HG03139 (cell line): ENCODE data around the gene POLA1.
"Not testable (repeated sequence)": the region's sequence is repeated elsewhere in the genome, so short reads cannot be mapped to it uniquely, and the experiment has no call there.

Source experiments
- ATAC-seq: cut with Tn5 transposase; IDR thresholded peaks from one replicate; pipeline ENCODE4 v1.9.1; 2021; ENCODE audit not compliant: unreplicated experiment

Gene POLA1

GRCh38 chrX:24693453-24694202, at the start of gene POLA1:
Gene POLA1, plus strand, starts transcription at chrX:24693918. Its CDS starts 44 bp downstream, at chrX:24693962.
- peak; percentile 96 for ATAC-seq

- ATAC-seq = no peak
These were observed 47.7 kb upstream of the POLA1 start for GRCh38 chrX:24646006-24646405.

GRCh38 chrX:24646745-24647182, 47.0 kb upstream of the POLA1 start:
- ATAC-seq = no peak

DNA sequence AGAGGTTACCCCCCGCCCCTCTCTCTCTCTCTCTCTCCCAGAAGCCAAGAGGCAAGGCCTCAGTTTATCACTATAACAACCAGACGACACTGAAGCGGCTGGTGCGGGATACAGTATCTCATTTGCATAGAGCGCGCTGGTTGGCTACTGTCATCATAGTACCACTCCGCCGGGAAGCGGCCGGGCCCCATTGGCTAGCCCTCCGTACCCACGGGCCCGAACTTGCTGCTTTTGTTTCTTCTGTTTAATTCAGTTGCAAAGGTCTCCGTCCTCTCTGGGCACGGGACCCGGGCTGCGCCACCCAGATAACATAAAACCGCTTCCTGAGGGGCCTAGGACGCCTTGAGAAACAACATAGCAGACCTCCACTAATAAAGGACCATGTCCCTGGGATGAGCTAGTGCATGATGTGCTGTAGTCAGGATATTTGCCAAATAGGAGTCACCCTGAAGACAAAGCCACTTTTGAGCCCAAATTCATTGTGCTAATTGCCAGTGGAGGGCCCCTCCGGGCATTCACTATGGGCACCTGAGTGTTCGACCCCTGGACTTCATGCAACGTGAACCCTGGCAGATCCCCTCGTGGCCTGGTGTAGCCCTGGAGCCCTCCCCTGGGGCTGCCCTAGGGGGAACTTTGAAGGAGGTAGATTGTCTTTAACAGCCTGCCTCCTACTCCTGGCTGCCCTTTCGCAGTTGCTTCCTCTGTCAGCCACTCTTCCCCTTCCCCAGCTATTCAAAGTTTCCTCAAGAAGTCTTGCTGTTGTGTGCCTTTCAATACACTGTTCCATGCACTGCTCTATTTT, 46.3 kb upstream of the POLA1 start, which contains the start of gene PCYT1B:
Gene PCYT1B, minus strand, starts transcription at position 91 of the 802 bp plus-strand sequence. CDS start 242 bp downstream, outside the sequence.
- ATAC-seq = no peak

GRCh38 chrX:24648495-24648894, 45.2 kb upstream of the POLA1 start:
- no peak for ATAC-seq

- ATAC-seq = no peak
These were observed 41.9 kb upstream of the POLA1 start for GRCh38 chrX:24651783-24652182.

DNA sequence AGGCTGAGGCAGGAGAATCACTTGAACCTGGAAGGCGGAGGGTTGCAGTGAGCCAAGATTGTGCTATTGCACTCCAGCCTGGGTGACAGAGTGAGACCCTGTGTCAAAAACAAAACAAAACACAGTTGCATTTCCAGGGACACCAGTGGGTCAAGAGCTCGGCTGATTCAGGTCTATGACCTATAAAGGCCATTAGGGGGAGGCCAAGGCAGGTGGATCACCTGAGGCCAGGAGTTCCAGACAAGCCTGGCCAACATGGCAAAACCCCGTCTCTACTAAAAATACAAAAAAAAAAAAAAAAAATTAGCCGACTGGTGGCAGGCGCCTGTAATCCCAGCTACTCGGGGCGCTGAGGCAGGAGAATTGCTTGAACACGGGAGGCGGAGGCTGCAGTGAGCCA, 38.0 kb upstream of the POLA1 start:
- ATAC-seq = not testable (repeated sequence)

GRCh38 chrX:24657671-24658386, 35.9 kb upstream of the POLA1 start:
- no peak for ATAC-seq

DNA sequence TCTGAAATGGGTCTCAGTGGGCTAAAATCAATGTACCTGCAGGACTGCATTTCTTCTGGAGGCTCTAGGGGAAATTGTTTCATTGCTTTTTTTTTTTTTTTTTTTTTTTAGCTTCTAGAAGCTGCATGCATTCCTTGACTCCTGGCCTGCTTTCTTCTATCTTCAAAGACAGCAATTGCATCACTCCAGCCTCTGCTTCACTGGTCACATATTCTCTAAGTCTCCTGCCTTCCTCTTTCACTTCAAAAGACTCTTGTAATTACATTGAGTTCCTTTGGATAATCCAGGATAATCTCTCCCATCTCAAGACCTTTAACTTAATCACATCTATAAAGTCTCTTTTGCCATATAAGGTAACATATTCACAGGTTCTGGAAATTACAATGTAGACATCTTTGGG, 35.3 kb upstream of the POLA1 start:
- ATAC-seq = no peak

- ATAC-seq = no peak
These were observed 34.6 kb upstream of the POLA1 start for GRCh38 chrX:24659106-24659505.

DNA sequence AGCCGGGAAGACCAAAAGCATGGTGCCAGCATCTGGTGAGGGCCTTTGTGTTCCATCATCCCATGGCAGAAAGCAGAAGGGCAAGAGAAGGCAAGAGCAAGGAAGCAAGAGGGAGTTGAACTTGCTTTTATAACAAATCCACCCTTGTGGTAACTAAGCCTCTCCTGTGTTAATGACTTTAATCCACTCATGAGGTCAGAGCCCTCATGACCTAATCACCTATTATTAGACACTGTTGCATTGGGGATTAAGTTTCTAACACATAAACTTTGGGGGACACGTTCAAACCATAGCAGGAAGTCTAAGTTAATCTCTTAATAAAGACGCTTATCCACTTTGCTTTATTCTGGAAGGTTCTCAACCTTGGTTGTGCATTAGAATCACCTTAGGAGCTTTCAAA, 34.1 kb upstream of the POLA1 start:
- ATAC-seq = no peak

- no peak for ATAC-seq
These were observed 32.4 kb upstream of the POLA1 start for GRCh38 chrX:24661292-24661691.

DNA sequence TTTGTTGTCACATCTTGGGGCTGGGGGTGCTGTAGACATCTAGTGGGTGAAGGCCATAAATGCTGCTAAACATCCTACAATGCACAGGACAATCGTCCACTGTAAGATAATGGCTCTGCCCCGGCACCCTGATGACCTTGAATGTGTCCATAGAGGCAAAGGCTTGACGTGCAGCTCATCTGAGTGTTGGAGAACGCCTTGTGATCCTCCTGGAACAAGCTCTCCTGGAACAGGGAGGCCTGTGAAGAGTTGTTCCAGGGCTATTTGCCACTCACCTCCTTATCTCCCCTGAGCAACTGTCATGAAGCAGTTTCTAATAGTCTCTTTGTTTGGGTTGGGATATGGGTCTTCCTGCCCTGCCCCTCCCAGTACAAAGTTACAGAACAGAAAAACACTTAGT, 31.4 kb upstream of the POLA1 start:
- ATAC-seq = no peak

GRCh38 chrX:24668111-24668510, 25.6 kb upstream of the POLA1 start:
- ATAC-seq = no peak

DNA sequence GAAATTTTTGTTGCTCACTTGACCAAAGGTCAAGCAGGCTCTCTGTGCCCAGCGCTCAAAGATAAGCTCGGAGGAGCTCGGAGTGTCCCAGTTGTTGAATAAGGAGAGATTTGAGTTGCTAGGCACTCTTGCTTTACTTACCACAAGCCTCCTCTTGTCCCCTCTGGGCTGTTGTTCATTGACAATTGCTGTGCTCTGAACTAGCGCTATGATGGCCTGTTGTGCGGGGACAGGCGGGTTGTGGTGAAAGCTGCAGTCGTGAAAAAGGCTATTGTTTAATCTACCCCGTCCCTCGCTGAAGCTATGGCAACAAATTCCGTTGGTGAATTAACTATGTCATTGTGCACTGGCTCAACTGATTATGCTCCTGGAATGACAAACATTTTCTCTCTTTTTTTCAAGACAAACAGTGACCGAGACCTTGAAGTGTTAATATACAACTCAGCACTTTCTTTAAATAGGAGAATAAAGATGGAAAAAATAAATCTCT, 21.0 kb upstream of the POLA1 start:
- ATAC-seq = no peak

DNA sequence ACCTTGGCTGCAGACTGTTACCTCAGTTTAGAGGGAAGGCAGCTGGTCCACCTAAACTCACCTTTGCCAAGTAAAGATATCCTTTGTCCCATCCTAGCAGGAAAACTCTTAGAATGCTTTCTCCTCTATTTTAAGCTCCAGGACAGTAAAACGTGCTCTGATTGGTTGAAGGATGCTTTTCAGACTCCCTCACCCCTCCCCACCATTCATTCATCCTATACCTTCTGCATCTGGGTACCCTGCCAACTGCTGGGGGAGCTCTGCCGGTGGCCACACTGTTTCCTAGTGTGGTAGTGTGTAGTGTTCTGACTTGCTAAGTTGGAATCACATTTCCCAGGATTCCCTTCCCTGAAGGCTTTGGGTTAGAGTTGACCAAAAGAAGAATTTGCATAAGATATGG, 20.3 kb upstream of the POLA1 start:
- ATAC-seq = no peak

GRCh38 chrX:24676403-24677024, 17.2 kb upstream of the POLA1 start:
- no peak for ATAC-seq

DNA sequence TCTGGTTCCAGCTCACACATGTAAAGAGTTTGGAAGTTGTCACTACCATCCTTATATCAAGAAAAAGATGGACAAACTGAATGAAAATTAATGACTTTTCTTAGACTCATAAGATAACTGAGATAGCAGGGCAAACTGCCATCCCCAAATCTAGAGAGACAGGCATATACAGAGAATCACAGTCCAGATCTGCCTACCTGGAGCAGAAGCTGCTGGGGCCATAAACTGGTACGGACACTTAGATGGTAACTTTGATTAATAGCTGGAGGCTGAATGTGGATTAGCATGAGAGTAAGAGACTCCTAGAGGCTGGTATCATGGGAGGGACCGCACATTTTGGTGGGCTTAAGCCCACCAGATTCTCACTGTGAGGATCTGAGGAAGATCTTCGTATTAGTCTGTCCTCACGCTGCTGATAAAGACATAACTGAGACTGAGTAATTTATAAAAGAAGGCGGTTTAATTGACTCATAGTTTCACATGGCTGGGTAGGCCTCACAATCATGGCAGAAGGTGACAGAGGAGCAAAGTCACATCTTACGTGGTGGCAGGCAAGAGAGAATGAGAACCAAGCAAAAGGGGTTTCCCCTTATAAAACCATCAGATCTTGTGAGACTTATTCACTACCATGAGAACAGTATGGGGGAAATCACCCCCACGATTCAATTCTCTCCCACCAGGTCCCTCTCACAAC, 10.8 kb upstream of the POLA1 start:
- no peak for ATAC-seq

- ATAC-seq = no peak
These were observed 9.7 kb upstream of the POLA1 start for GRCh38 chrX:24684048-24684447.

DNA sequence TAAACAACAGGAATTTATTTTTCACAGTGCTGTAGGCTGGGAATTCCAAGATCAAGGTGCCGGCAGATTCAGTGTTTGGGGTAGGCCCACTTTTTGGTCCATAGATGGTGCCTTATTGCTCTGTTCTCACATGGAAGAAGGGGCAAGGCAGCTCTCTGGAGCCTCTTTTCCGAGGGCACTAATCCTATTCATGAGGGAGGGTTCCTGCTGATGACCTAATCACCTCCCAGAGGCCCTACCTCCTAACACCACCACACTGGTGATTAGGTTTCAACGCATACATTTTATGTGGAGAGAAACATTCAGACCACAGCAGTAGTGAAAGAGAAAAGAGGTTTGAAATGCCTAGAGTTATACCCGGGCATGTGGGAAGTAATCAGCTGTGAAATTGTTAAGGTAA, 1.4 kb upstream of the POLA1 start:
- no peak for ATAC-seq
